Adrenal gland (tissue), 12 donors: ENCODE results near the gene PACSIN2. TPM values are rescaled to one million over a fixed set of nuclear protein-coding genes. Genes with fewer than 3 reads are reported as not detected.

ENCODE experiments used
- DNase-seq, 7 donors: peaks; one replicate each; pipeline ENCODE4 v3.0.0-alpha.2; 2019 to 2020
- H3K27ac ChIP-seq, 5 donors: fragments of 200-600 bp; sonication (generic) in 4 of 5; 1 replicate in 3 of 5; 2 replicates in 2 of 5; pipeline versions ENCODE4 v1.5.1 to v1.8.0; 2016 to 2020; ENCODE audit warnings: mild to moderate bottlenecking in 1 of 5
- H3K27me3 ChIP-seq: fragments of 200-600 bp; 2 replicates; pipeline ENCODE4 v1.8.0; 2021
- H3K36me3 ChIP-seq, 2 donors: fragments of 200-600 bp; replicated peaks in 1 of 2; 1 replicate in 1 of 2; 2 replicates in 1 of 2; pipeline versions ENCODE4 v1.5.1 to v1.8.0; 2018 to 2022
- H3K4me1 ChIP-seq, 2 donors: fragments of 200-600 bp; replicated peaks in 1 of 2; 1 replicate in 1 of 2; 2 replicates in 1 of 2; pipeline versions ENCODE4 v1.5.1 to v1.8.0; 2018 to 2021
- H3K4me3 ChIP-seq, 4 donors: fragments of 200-600 bp; sonication (generic) in 3 of 4; one replicate each; pipeline ENCODE4 v1.5.1; 2016 to 2018
- H3K9me3 ChIP-seq, 3 donors: fragments of 200-600 bp; sonication (generic) in 1 of 3; replicated peaks in 1 of 3; 1 replicate in 2 of 3; 2 replicates in 1 of 3; pipeline versions ENCODE4 v1.5.1 to v1.8.0; 2016 to 2021
- CTCF ChIP-seq, 6 experiments: fragments of 450-650 bp in 4 of 6; fragments of 200-600 bp in 2 of 6; sonication (generic) in 1 of 6; IDR thresholded peaks; 1 replicate in 5 of 6; 2 replicates in 1 of 6; pipeline versions ENCODE4 v1.5.1 to v1.8.0; 2016 to 2021; ENCODE audit warnings: antibody characterized with exemption in 6 of 6, mild to moderate bottlenecking in 2 of 6, moderate library complexity in 1 of 6
- POLR2A ChIP-seq, 2 donors: fragments of 450-650 bp; IDR thresholded peaks; one replicate each; pipeline ENCODE4 v1.6.1; 2017; ENCODE audit warnings: antibody characterized with exemption in 2 of 2, mild to moderate bottlenecking in 2 of 2, moderate library complexity in 1 of 2
- WGBS, 4 donors: extraction: QIAGEN DNeasy Blood & Tissue Kit in 2 of 4; methylation state at CpG; one replicate each; pipeline versions ENCODE4 v1.1.5 to v1.1.7; 2013 to 2017; 5-methylcytosine and 5-hydroxymethylcytosine counted together
- intact Hi-C, 2 donors: fragments of 100-400 bp; cut with DNase I; formaldehyde crosslinking; loops; one replicate each; pipeline versions ENCODE4 v1.14.1 to v1.15.0; 2022 to 2023
- polyA plus RNA-seq, 3 donors: library from polyadenylated mRNA; stranded (reverse); fragments of 200-250 nt in 2 of 3; fragments of 350-450 nt in 1 of 3; fragmentation: Illumina TruSeq in 1 of 3; extraction: RNeasy Lipid Tissue Mini Kit (QIAGEN cat#74804) in 1 of 3; gene quantifications; one replicate each; pipeline ENCODE4 v1.2.3, GENCODE V29; 2013 to 2014
- total RNA-seq, 9 donors: library from RNA; depleted of rRNA in 4 of 9; stranded (reverse); fragments of >200 nt in 4 of 9; fragments of 120-200 nt in 1 of 9; fragmentation: NEBNext Ultra II Directional in 1 of 9; extraction: Animal tissue kit (Norgen Biotek cat#: 25700) in 1 of 9; gene quantifications; one replicate each; pipeline versions ENCODE4 v1.1.0 to v1.2.4, GENCODE V29; 2013 to 2023
- donor health status: healthy with polysubstance abuse.
- donor health status: Bipolar disorder and iron deficiency.
- donor health status: DM: yes; HTN: yes; CAD: no.
- donor health status: DM: no; HTN: no; CAD: no.
- donor health status: DM: no; HTN: no; CAD: no.
- donor health status: DM: yes; HTN: yes; CAD: no.

The PACSIN2 gene
- total and polyA plus RNA-seq, 12 donors = 29.8 to 186 (median 115) TPM

- peaks cover 8 to 30% of the 10 kb centered on the region in 2 donors for H3K4me1 ChIP-seq
- H3K4me3 ChIP-seq = no peak overlapping the region
- H3K36me3 ChIP-seq = peaks cover 0 to 4% of the 10 kb centered on the region in 2 donors
- no peak for DNase-seq
- H3K27me3 ChIP-seq = no peaks in the 10 kb centered on the region
- TF ChIP-seq CTCF (IDR thresholded peaks at IDR 0.05) (no peak), POLR2A (IDR thresholded peaks at IDR 0.05) (no peak)
- H3K27ac ChIP-seq = no peak overlapping the region
- no peaks in the 10 kb centered on the region for H3K9me3 ChIP-seq
- 85 to 88% (median 87%) methylated on average over 9 to 17 of the region's 17 CpGs for WGBS, 4 donors
- intact Hi-C loops = no loop called here
Observed at GRCh38 chr22:42915980-42916765, 98.8 kb downstream of the PACSIN2 start.

GRCh38 chr22:42914511-42915076 lies 100.4 kb downstream of the PACSIN2 start:
- TF ChIP-seq CTCF (IDR thresholded peaks at IDR 0.05) (no peak), POLR2A (IDR thresholded peaks at IDR 0.05) (no peak)
- DNase-seq = no peak
- no peaks in the 10 kb centered on the region for H3K27me3 ChIP-seq
- intact Hi-C loops = no loop called here
- no peak overlapping the region for H3K27ac ChIP-seq
- WGBS, 4 donors = 83 to 97% (median 91%) methylated on average over 2 to 6 of the region's 6 CpGs
- H3K4me1 ChIP-seq = peaks cover under 1 to 15% of the 10 kb centered on the region in 2 donors
- peaks cover 0 to 15% of the 10 kb centered on the region in 2 donors for H3K36me3 ChIP-seq
- no peak overlapping the region for H3K4me3 ChIP-seq
- H3K9me3 ChIP-seq = no peaks in the 10 kb centered on the region

- Histone ChIP-seq H3K4me3 (no peak overlapping the region), H3K36me3 (peaks cover 0 to 19% of the 10 kb centered on the region in 2 donors), H3K4me1 (peaks cover 0 to 11% of the 10 kb centered on the region in 2 donors), H3K9me3 (no peaks in the 10 kb centered on the region), H3K27ac (no peak overlapping the region), H3K27me3 (no peaks in the 10 kb centered on the region)
- DNase-seq = no peak
- intact Hi-C loops = no loop called here
- TF ChIP-seq POLR2A (IDR thresholded peaks at IDR 0.05) (no peak), CTCF (IDR thresholded peaks at IDR 0.05) (no peak)
- 92 to 96% (median 96%) methylated on average over 6 to 8 of the region's 8 CpGs for WGBS, 4 donors
Observed at GRCh38 chr22:42913874-42914510, 101.0 kb downstream of the PACSIN2 start.

- TF ChIP-seq CTCF (IDR thresholded peaks at IDR 0.05) (no peak), POLR2A (IDR thresholded peaks at IDR 0.05) (no peak)
- intact Hi-C loops = no loop called here
- DNase-seq = no peak
- H3K4me1 ChIP-seq = peaks cover 0 to 24% of the 10 kb centered on the region in 2 donors
- peaks cover 0 to 29% of the 10 kb centered on the region in 2 donors for H3K36me3 ChIP-seq
- no peaks in the 10 kb centered on the region for H3K9me3 ChIP-seq
- no peak overlapping the region for H3K4me3 ChIP-seq
- H3K27me3 ChIP-seq = no peaks in the 10 kb centered on the region
- H3K27ac ChIP-seq = peak overlapping the region in 1 of 5 donors; percentile 0
- WGBS, 4 donors = 63 to 77% (median 70%) methylated on average over 6 of the region's 6 CpGs
Observed at GRCh38 chr22:42912059-42912458, 102.9 kb downstream of the PACSIN2 start.
